Measurements from ENCODE around the gene SHC2. TPM values are rescaled to one million over a fixed set of nuclear protein-coding genes. Genes with fewer than 3 reads are reported as not detected.
A peak's percentile ranks its signal among the peaks of the same experiment; 100 is the strongest.

The SHC2 gene
- total and polyA plus RNA-seq, 2 of the 13 experiments (the other 11 are each of a cell fraction or from before 2014, with no cell fraction given), result 9.0 to 18.3 TPM

GRCh38 chr19:507286-508203 lies 46.7 kb upstream of the SHC2 start, which contains the start of gene TPGS1 (continued):
- TF ChIP-seq, protein P1, sequence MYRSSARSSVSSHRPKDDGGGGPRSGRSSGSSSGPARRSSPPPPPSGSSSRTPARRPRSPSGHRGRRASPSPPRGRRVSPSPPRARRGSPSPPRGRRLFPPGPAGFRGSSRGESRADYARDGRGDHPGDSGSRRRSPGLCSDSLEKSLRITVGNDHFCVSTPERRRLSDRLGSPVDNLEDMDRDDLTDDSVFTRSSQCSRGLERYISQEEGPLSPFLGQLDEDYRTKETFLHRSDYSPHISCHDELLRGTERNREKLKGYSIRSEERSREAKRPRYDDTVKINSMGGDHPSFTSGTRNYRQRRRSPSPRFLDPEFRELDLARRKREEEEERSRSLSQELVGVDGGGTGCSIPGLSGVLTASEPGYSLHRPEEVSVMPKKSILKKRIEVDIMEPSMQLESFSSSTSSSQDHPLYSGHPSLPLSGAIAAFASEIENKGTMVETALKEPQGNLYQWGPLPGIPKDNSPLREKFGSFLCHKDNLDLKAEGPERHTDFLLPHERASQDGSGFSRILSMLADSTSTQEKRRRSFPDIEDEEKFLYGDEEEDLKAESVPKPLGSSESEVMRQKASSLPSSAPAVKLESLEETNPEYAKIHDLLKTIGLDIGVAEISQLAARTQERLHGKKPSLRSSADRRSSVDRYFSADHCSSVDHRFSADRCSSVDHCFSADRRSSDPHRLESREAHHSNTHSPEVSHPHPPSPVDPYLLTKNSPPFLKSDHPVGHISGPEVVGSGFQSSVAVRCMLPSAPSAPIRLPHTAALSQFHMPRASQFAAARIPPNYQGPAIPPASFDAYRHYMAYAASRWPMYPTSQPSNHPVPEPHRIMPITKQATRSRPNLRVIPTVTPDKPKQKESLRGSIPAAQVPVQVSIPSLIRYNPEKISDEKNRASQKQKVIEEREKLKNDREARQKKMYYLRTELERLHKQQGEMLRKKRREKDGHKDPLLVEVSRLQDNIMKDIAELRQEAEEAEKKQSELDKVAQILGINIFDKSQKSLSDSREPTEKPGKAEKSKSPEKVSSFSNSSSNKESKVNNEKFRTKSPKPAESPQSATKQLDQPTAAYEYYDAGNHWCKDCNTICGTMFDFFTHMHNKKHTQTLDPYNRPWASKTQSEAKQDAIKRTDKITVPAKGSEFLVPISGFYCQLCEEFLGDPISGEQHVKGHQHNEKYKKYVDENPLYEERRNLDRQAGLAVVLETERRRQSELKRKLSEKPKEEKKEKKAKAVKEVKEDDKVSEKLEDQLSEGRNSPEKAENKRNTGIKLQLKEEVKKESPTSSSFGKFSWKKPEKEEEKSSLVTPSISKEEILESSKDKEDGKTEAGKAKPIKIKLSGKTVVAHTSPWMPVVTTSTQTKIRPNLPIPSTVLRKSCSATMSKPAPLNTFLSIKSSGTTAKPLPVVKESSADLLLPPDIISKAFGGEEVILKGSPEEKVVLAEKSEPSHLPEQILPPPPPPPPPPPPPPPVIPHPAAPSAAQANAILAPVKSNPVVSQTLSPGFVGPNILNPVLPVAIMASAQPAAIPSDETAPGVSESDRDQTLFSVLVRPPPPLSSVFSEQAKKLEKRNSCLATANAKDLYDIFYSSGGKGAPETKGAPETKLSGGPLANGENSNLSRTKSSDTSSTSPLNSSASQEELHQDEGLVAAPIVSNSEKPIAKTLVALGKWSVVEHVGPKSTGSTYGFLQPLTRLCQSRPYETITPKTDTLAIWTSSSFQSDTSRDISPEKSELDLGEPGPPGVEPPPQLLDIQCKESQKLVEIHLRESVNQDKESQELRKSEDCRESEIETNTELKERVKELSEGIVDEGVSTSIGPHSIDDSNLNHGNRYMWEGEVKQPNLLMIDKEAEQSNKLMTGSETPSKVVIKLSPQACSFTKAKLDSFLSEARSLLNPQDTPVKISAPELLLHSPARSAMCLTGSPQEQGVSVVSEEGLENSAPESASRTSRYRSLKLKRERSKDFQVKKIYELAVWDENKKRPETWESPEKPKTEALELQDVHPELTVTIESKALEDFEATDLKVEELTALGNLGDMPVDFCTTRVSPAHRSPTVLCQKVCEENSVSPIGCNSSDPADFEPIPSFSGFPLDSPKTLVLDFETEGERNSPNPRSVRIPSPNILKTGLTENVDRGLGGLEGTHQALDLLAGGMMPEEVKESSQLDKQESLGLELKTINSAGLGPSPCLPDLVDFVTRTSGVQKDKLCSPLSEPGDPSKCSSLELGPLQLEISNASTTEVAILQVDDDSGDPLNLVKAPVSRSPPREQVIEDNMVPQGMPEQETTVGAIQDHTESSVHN (CRISPR knock-in tag; IDR thresholded peaks at IDR 0.05), result no peak; the same call in 1 of the 2 replicates
- TF ChIP-seq ELF4 (CRISPR knock-in tag; IDR thresholded peaks at IDR 0.05; ENCODE audit: borderline replicate concordance) (peak; percentile 36; the same call in 1 of the 2 replicates), HIVEP1 (CRISPR knock-in tag; IDR thresholded peaks at IDR 0.05) (0 out of 2 replicates have a peak, but pooled peaks have one; percentile 54), ZNF737 (CRISPR knock-in tag; IDR thresholded peaks at IDR 0.05; ENCODE audit: borderline replicate concordance) (no peak), ZZZ3 (CRISPR knock-in tag; IDR thresholded peaks at IDR 0.05; ENCODE audit: borderline replicate concordance) (no peak), MLXIP (CRISPR knock-in tag; IDR thresholded peaks at IDR 0.05; ENCODE audit: borderline replicate concordance) (no peak), FOXK2 (IDR thresholded peaks at IDR 0.05) (peak; percentile 69), SIX1 (CRISPR knock-in tag; IDR thresholded peaks at IDR 0.05; ENCODE audit: borderline replicate concordance) (no peak), MAFK (conservative IDR thresholded peaks at IDR 0.05 in 1 of 2, IDR thresholded peaks at IDR 0.05 in 1 of 2; ENCODE audit: low read length in 2 of 2) (no peak), IKZF1 (IDR thresholded peaks at IDR 0.05) (no peak), ZNF205 (CRISPR knock-in tag; IDR thresholded peaks at IDR 0.05) (no peak), PLRG1 (conservative IDR thresholded peaks at IDR 0.05) (no peak), ZNF773 (CRISPR knock-in tag; IDR thresholded peaks at IDR 0.05; ENCODE audit: borderline replicate concordance) (peak; percentile 30; the same call in 1 of the 2 replicates), ZNF781 (CRISPR knock-in tag; IDR thresholded peaks at IDR 0.05; ENCODE audit: borderline replicate concordance, not compliant biosample characterization) (no peak), NCOR1 (IDR thresholded peaks at IDR 0.05; ENCODE audit: borderline replicate concordance, low read length) (no peak; the same call in 1 of the 2 replicates), KDM6A (CRISPR knock-in tag; IDR thresholded peaks at IDR 0.05; ENCODE audit: low read depth) (no peak), MTA3 (CRISPR knock-in tag; IDR thresholded peaks at IDR 0.05) (no peak), FOXJ3 (CRISPR knock-in tag; IDR thresholded peaks at IDR 0.05; ENCODE audit: borderline replicate concordance) (no peak)
